Body of pancreas (tissue), 4 donors: Measurements from ENCODE around the gene TGFBRAP1. TPM values are rescaled to one million over a fixed set of nuclear protein-coding genes. Genes with fewer than 3 reads are reported as not detected.
"Not testable (repeated sequence)": the region's sequence is repeated elsewhere in the genome, so short reads cannot be mapped to it uniquely, and the experiment has no call there.

Experiments
- ATAC-seq: fragments of 150-250 bp; one replicate; pipeline ENCODE4 v1.9.1; 2016
- DNase-seq, 4 donors: peaks; one replicate each; pipeline ENCODE4 v3.0.0-alpha.2; 2019
- H3K27ac ChIP-seq, 4 donors: fragments of 200-600 bp; sonication (generic); 1 replicate in 3 of 4; 2 replicates in 1 of 4; pipeline versions ENCODE4 v1.5.1 to v1.6.1; 2016 to 2019; ENCODE audit warnings: mild to moderate bottlenecking in 1 of 4, mixed read lengths in 1 of 4, moderate library complexity in 1 of 4
- H3K27me3 ChIP-seq, 2 donors: fragments of 200-600 bp; sonication (generic); one replicate each; pipeline ENCODE4 v1.6.0; 2016; ENCODE audit warnings: mild to moderate bottlenecking in 1 of 2
- H3K36me3 ChIP-seq, 2 donors: fragments of 200-600 bp; sonication (generic); replicated peaks in 1 of 2; 2 replicates each; pipeline ENCODE4 v1.5.1; 2016; ENCODE audit warnings: low read depth in 2 of 2; ENCODE audit not compliant: insufficient read depth in 1 of 2
- H3K4me1 ChIP-seq: fragments of 200-600 bp; sonication (generic); one replicate; pipeline ENCODE4 v1.6.0; 2016
- H3K4me3 ChIP-seq, 2 donors: fragments of 200-600 bp; sonication (generic); 1 replicate in 1 of 2; 2 replicates in 1 of 2; pipeline ENCODE4 v1.5.1; 2016 to 2019
- H3K9me3 ChIP-seq, 3 donors: fragments of 200-600 bp; sonication (generic); 1 replicate in 2 of 3; 2 replicates in 1 of 3; pipeline ENCODE4 v1.5.1; 2016
- CTCF ChIP-seq, 7 experiments: fragments of 450-650 bp in 4 of 7; fragments of 200-600 bp in 3 of 7; sonication (generic) in 3 of 7; IDR thresholded peaks; one replicate each; pipeline ENCODE4 v1.5.1; 2016 to 2019; ENCODE audit warnings: antibody characterized with exemption in 7 of 7
- POLR2A ChIP-seq, 3 donors: fragments of 450-650 bp; IDR thresholded peaks; one replicate each; pipeline ENCODE4 v1.6.1; 2016; ENCODE audit warnings: antibody characterized with exemption in 3 of 3, mild to moderate bottlenecking in 2 of 3
- WGBS, 2 donors: methylation state at CpG; one replicate each; pipeline ENCODE4 v1.1.5; 2017; 5-methylcytosine and 5-hydroxymethylcytosine counted together
- intact Hi-C: fragments of 100-400 bp; cut with DNase I; formaldehyde crosslinking; loops from one replicate; pipeline ENCODE4 v1.15.1; 2023
- total RNA-seq, 2 donors: library from RNA; depleted of rRNA; stranded (reverse); fragments of >200 nt; gene quantifications; one replicate each; pipeline ENCODE4 v1.1.0, GENCODE V29; 2016

TGFBRAP1 gene
- total RNA-seq, 2 donors from 2014 or later: 11.2 to 12.9 TPM

GRCh38 chr2:105256431-105257047 lies 73.0 kb downstream of the TGFBRAP1 start:
- DNase-seq (no peak), ATAC-seq (no peak)
- Histone ChIP-seq H3K4me1 (no peaks in the 10 kb centered on the region), H3K27me3 (no peaks in the 10 kb centered on the region), H3K27ac (no peak overlapping the region), H3K9me3 (no peaks in the 10 kb centered on the region), H3K4me3 (no peak overlapping the region), H3K36me3 (no peaks in the 10 kb centered on the region)
- 67 to 74% methylated on average over 11 of the region's 11 CpGs for WGBS, 2 donors
- no peak for TF ChIP-seq CTCF (IDR thresholded peaks at IDR 0.05)
- no peak for TF ChIP-seq POLR2A (IDR thresholded peaks at IDR 0.05)
- intact Hi-C loops: no loop called here

- DNase-seq (no peak), ATAC-seq (no peak)
- no peak for TF ChIP-seq POLR2A (IDR thresholded peaks at IDR 0.05)
- TF ChIP-seq CTCF (IDR thresholded peaks at IDR 0.05): no peak
- Histone ChIP-seq H3K36me3 (no peaks in the 10 kb centered on the region), H3K27ac (no peak overlapping the region), H3K4me1 (no peaks in the 10 kb centered on the region), H3K4me3 (no peak overlapping the region), H3K27me3 (no peaks in the 10 kb centered on the region), H3K9me3 (no peaks in the 10 kb centered on the region)
- 68 to 84% methylated on average over 2 of the region's 2 CpGs for WGBS, 2 donors
- intact Hi-C loops: no loop called here
These were observed 73.6 kb downstream of the TGFBRAP1 start for GRCh38 chr2:105255979-105256378.

- no peaks in the 10 kb centered on the region for H3K36me3 ChIP-seq
- no peak overlapping the region for H3K27ac ChIP-seq
- no peak overlapping the region for H3K4me3 ChIP-seq
- no peaks in the 10 kb centered on the region for H3K4me1 ChIP-seq
- DNase-seq: no peak
- ATAC-seq: no peak
- 76 to 82% methylated on average over 5 of the region's 5 CpGs for WGBS, 2 donors
- intact Hi-C loops: no loop called here
- no peak for TF ChIP-seq POLR2A (IDR thresholded peaks at IDR 0.05)
- no peak for TF ChIP-seq CTCF (IDR thresholded peaks at IDR 0.05)
- H3K27me3 ChIP-seq: no peaks in the 10 kb centered on the region
- no peaks in the 10 kb centered on the region for H3K9me3 ChIP-seq
These were observed 74.9 kb downstream of the TGFBRAP1 start for GRCh38 chr2:105254531-105255210.

- ATAC-seq: no peak
- Histone ChIP-seq H3K9me3 (no peaks in the 10 kb centered on the region), H3K36me3 (no peaks in the 10 kb centered on the region), H3K27ac (no peak overlapping the region), H3K4me3 (no peak overlapping the region), H3K27me3 (no peaks in the 10 kb centered on the region), H3K4me1 (no peaks in the 10 kb centered on the region)
- WGBS, 2 donors: 83 to 96% methylated on average over 2 of the region's 2 CpGs
- TF ChIP-seq CTCF (IDR thresholded peaks at IDR 0.05) (no peak), POLR2A (IDR thresholded peaks at IDR 0.05) (no peak)
- intact Hi-C loops: no loop called here
- DNase-seq: no peak
These were observed 77.3 kb downstream of the TGFBRAP1 start for GRCh38 chr2:105252271-105252670.

GRCh38 chr2:105251016-105251648 lies 78.4 kb downstream of the TGFBRAP1 start:
- H3K9me3 ChIP-seq, H3K4me3 ChIP-seq, H3K36me3 ChIP-seq, H3K27ac ChIP-seq, DNase-seq, ATAC-seq, intact Hi-C loops, H3K27me3 ChIP-seq, H3K4me1 ChIP-seq: not testable (repeated sequence)
- WGBS, 2 donors: 95 to 96% methylated on average over 25 to 33 of the region's 43 CpGs
